Fibroblast of the conjunctiva (primary cell): ENCODE data around the gene PRAMEF27.
"Not testable (repeated sequence)": the region's sequence is repeated elsewhere in the genome, so short reads cannot be mapped to it uniquely, and the experiment has no call there.

Experiments used
- DNase-seq: peaks from one replicate; pipeline ENCODE4 v3.0.0-alpha.2; 2010; ENCODE audit warnings: low read depth

The PRAMEF27 gene

GRCh38 chr1:13056475-13056874, at the start of gene PRAMEF27:
Gene PRAMEF27, minus strand, starts transcription at chr1:13056575. Its CDS starts 2,916 bp downstream, at chr1:13053659.
- not testable (repeated sequence) for DNase-seq

GRCh38 chr1:13070474-13070873, 14.1 kb upstream of the PRAMEF27 start, which contains the start of gene PRAMEF25:
Gene PRAMEF25, plus strand, starts transcription at chr1:13070774. Its CDS starts 2,920 bp downstream, at chr1:13073694.
- DNase-seq, result not testable (repeated sequence)

- not testable (repeated sequence) for DNase-seq
Measured at GRCh38 chr1:13019846-13020245, 36.5 kb downstream of the PRAMEF27 start.

DNA sequence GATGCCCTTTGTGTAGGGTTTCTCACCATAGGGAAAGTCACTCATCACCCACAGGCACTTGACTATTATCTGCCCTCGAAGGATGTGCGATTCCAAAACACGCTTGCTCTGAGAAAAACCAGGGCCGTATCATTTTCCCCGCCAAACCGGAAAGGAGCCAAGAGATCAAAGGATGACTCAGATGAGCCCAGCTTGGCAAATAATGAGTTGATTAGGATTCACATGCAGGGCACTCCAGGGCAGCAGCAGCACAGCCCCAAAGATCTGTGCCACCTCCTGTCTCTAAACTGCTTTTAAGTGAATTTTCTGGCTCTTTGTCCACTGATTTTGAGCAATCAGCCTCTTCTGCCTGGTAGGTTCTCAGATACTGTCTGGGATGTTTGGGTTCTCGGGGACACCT, 44.4 kb downstream of the PRAMEF27 start:
- not testable (repeated sequence) for DNase-seq

GRCh38 chr1:13009348-13009747, 47.0 kb downstream of the PRAMEF27 start:
- not testable (repeated sequence) for DNase-seq

DNA sequence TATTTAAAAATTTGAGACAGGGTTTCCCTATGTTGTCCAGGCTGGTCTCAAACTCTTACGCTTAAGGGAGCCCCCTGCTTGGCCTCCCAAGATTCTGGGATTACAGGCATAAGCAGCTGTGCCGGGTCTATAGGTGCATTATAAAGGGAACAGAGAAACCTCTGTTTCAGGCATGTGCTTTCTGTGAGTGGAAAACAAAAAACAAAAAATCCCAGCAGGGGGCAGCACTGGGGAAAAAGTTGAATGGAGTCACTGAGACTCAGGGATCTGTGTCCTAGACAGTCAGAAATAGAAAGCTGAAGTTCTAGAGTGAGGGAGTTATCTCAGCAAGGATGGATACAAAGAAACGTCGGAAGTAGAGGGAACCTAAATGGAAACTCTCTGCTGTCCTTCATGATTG, 50.6 kb downstream of the PRAMEF27 start:
- DNase-seq, result not testable (repeated sequence)
